Lung (tissue), 12 donors: Measurements from ENCODE around the gene MMP2. TPM values are rescaled to one million over a fixed set of nuclear protein-coding genes. Genes with fewer than 3 reads are reported as not detected.

Experiments
- ATAC-seq: fragments of 200-7000 bp; cut with Tn5 transposase; one replicate; pipeline ENCODE4 v1.9.1; 2020; ENCODE audit warnings: moderate number of reproducible peaks; ENCODE audit not compliant: insufficient read depth, low FRiP score
- DNase-seq, 3 donors: peaks; one replicate each; pipeline ENCODE4 v3.0.0-alpha.2; 2013 to 2017
- H3K27ac ChIP-seq, 2 donors: one replicate each; pipeline ENCODE4 v1.5.1; 2013; ENCODE audit warnings: mild to moderate bottlenecking in 2 of 2, moderate library complexity in 2 of 2, control low read depth in 1 of 2, inconsistent platforms in 1 of 2, low read depth in 1 of 2, low read length in 1 of 2
- H3K27me3 ChIP-seq, 3 donors: one replicate each; pipeline ENCODE4 v1.5.1; 2013; ENCODE audit warnings: low read length in 2 of 3; ENCODE audit not compliant: control insufficient read depth in 3 of 3, insufficient read depth in 3 of 3
- H3K36me3 ChIP-seq, 4 donors: one replicate each; pipeline ENCODE4 v1.5.1; 2013; ENCODE audit warnings: low read length in 4 of 4, mild to moderate bottlenecking in 1 of 4, moderate library complexity in 1 of 4; ENCODE audit not compliant: control insufficient read depth in 4 of 4, insufficient read depth in 4 of 4
- H3K4me1 ChIP-seq, 5 donors: one replicate each; pipeline ENCODE4 v1.5.1; 2013; ENCODE audit warnings: low read length in 5 of 5, mild to moderate bottlenecking in 2 of 5, moderate library complexity in 1 of 5; ENCODE audit not compliant: control insufficient read depth in 5 of 5, insufficient read depth in 5 of 5
- H3K4me3 ChIP-seq: one replicate; pipeline ENCODE4 v1.5.1; 2013; ENCODE audit warnings: mild to moderate bottlenecking, control low read depth, moderate library complexity
- H3K9ac ChIP-seq, 2 donors: one replicate each; pipeline ENCODE4 v1.5.1; 2013; ENCODE audit warnings: low read length in 2 of 2, control low read depth in 1 of 2; ENCODE audit not compliant: insufficient read depth in 1 of 2
- H3K9me3 ChIP-seq, 4 donors: one replicate each; pipeline ENCODE4 v1.5.1; 2013; ENCODE audit warnings: low read length in 3 of 4, mild to moderate bottlenecking in 1 of 4, moderate library complexity in 1 of 4; ENCODE audit not compliant: control insufficient read depth in 4 of 4, insufficient read depth in 3 of 4
- CTCF ChIP-seq: IDR thresholded peaks from 2 replicates; pipeline ENCODE4 v1.5.1; 2012; ENCODE audit warnings: mild to moderate bottlenecking; ENCODE audit errors: control extremely low read depth, extremely low read depth
- WGBS, 2 donors: extraction: QIAGEN DNeasy Blood & Tissue Kit; methylation state at CpG; one replicate each; pipeline ENCODE4 v1.1.7; 2013; 5-methylcytosine and 5-hydroxymethylcytosine counted together
- polyA plus RNA-seq, 2 donors: library from polyadenylated mRNA; stranded (reverse); fragments of 200-250 nt; gene quantifications; one replicate each; pipeline ENCODE4 v1.2.1, GENCODE V29; 2013
- total RNA-seq, 2 donors: library from RNA; depleted of rRNA in 1 of 2; stranded (reverse); fragments of >200 nt in 1 of 2; gene quantifications; one replicate each; pipeline ENCODE4 v1.2.1, GENCODE V29; 2014 to 2021
- donor health status: control.
- donor health status: control.
- donor health status: Bipolar disorder and iron deficiency.
- donor health status: healthy.
- donor health status: DM: yes; HTN: yes; CAD: no.

Gene MMP2
- total and polyA plus RNA-seq, 4 donors, result 41.9 to 291 (median 169) TPM

- H3K9ac ChIP-seq, result peak within 1 kb of the TSS in 1 of 2 donors; percentile 61
- peaks cover 0 to 48% (median 17%) of the 10 kb centered on the region in 4 donors for H3K36me3 ChIP-seq
- TF ChIP-seq CTCF, result no peak
- peak; percentile 89 to 90 (median 90) for DNase-seq
- H3K4me1 ChIP-seq, result peaks cover 0 to 9% (median 2%) of the 10 kb centered on the region in 5 donors
- H3K27ac ChIP-seq, result peak within 1 kb of the TSS in 1 of 2 donors; percentile 85
- peak within 1 kb of the TSS; percentile 34 for H3K4me3 ChIP-seq
- peaks cover 0 to 9% (median 2%) of the 10 kb centered on the region in 4 donors for H3K9me3 ChIP-seq
- H3K27me3 ChIP-seq, result no peaks in the 10 kb centered on the region
- peak; percentile 96 for ATAC-seq
- 1 to 3% methylated on average over 54 to 61 of the region's 61 CpGs for WGBS, 2 donors
Measured at GRCh38 chr16:55508941-55509931, 30.2 kb downstream of the MMP2 start, which contains the start of gene LPCAT2. TSS of gene LPCAT2 (plus strand) at chr16:55509072. CDS start at chr16:55509182, 110 bp downstream.

DNA sequence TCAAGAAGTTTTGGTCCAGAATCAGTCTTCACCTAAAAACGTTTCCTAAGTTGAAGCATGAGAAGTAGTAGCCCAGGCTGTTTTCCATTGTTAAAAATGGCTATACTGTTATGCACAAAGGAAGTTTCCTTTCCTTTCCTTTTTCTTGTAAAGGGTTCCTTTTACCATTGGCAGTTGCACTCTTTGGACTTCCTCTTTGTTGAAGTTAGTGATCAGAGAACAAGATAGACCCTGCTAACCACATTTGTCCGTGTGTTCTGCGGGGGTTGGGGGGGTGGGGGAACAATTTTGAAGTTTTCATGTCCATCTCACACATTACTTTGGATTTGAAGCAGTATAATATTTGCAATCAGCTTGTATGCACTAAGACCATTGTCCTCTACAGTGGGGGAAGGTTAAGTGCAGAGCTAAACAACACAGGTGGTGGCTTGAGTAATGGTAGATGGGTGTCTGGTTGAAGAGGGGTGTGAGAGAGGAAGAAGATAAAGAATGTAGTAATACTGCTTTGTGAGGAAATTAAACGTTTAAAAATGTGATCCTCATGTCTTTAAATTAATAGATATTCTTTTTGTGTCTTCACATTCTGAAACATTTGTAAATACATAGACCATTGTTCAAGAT lies 31.3 kb downstream of the MMP2 start:
- H3K4me3 ChIP-seq, result no peak overlapping the region
- H3K27ac ChIP-seq, result no peak overlapping the region
- 13 to 28% methylated on average over 4 of the region's 4 CpGs for WGBS, 2 donors
- H3K36me3 ChIP-seq, result peaks cover 0 to 47% (median 14%) of the 10 kb centered on the region in 4 donors
- peaks cover 0 to 7% (median 2%) of the 10 kb centered on the region in 5 donors for H3K4me1 ChIP-seq
- peaks cover 0 to 13% (median 6%) of the 10 kb centered on the region in 4 donors for H3K9me3 ChIP-seq
- no peak for ATAC-seq
- no peak for TF ChIP-seq CTCF
- no peak overlapping the region for H3K9ac ChIP-seq
- no peaks in the 10 kb centered on the region for H3K27me3 ChIP-seq
- DNase-seq, result peak in 2 of 3 donors; percentile 5 to 33

DNA sequence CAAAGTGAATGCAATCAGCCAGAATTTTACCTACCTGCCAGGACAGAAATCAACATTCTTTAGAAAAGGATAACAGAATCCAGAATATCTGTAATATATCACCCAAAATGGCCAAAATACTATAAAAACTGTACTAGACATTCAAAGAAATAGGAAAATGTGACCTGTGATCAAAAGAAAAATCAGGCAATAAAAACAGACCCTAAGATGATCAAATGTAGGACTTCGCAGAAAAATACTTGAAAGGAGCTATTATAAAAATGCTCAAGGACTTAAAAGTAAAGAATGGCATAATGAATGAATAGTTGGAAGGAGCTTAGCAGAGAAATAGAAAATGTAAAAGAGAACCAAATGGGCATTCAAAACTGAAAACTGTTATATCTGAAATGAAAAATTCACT lies 33.9 kb downstream of the MMP2 start:
- DNase-seq, result no peak
- H3K4me1 ChIP-seq, result peaks cover 0 to 7% (median 2%) of the 10 kb centered on the region in 5 donors
- ATAC-seq, result no peak
- H3K4me3 ChIP-seq, result no peak overlapping the region
- WGBS, 2 donors, result 95 to 96% methylated on average over 1 of the region's 1 CpG
- H3K27ac ChIP-seq, result no peak overlapping the region
- TF ChIP-seq CTCF, result no peak
- no peak overlapping the region for H3K9ac ChIP-seq
- H3K36me3 ChIP-seq, result peaks cover 0 to 28% (median 4%) of the 10 kb centered on the region in 4 donors
- H3K9me3 ChIP-seq, result peaks cover 0 to 13% (median 6%) of the 10 kb centered on the region in 4 donors
- H3K27me3 ChIP-seq, result no peaks in the 10 kb centered on the region
